SH-SY5Y (cell line): Measurements from ENCODE around the gene ZCCHC24.

Experiments used
- GATA2 ChIP-seq: IDR thresholded peaks from 2 replicates; pipeline ENCODE4 v1.6.1; 2011; ENCODE audit warnings: mild to moderate bottlenecking, low read depth, low read length
- GATA3 ChIP-seq: IDR thresholded peaks from 2 replicates; pipeline ENCODE4 v1.6.1; 2011; ENCODE audit warnings: low read depth, mild to moderate bottlenecking, low read length, moderate library complexity

DNA sequence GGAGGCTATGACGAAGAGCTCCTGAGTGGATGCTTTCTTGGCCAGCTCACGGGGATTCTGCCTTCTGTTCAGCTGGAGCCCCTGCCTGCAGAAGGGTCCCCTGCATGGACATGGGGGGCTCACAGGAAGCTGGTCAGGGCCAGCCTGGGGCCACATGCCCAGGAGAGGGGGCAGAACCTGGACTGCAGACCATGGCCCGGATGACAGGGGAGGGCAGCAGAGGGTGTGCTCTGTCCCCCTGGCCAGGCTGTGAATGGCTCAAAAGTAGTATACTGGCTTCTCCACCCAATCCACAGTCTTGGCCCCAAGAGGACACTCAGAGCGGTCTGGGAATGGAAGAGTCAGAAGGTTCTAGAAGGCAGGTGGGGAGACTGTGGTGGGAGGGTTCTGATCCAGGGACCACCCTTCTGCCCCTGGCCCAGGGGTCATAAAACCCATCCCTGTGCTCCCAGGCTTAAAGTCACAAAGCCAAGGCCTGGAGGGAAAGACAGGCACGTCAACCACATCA, 57.9 kb downstream of the ZCCHC24 start:
- no peak for TF ChIP-seq GATA2
- no peak for TF ChIP-seq GATA3
